Measurements from ENCODE around the gene NRXN3.

DNA sequence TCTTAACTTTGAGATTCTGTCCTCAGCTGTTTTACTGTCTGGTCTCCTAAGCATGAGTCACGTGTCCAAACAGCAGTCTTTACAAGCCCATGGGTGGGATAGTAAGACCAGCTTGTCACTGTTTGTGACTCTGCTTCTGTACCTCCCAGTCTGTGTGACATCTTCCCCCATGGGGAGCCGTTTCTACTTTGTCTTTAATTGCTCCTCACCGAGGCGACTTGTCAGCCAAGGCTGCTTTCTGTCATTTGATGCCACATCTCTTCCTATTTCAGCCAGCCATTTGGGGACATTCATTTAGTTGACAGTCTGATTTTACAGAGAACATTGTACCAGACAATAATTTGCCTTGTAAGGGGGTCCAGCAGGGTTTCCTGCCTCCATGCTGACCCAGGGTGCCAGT lies 534.8 kb downstream of the NRXN3 start:
- TF ChIP-seq, protein P1, sequence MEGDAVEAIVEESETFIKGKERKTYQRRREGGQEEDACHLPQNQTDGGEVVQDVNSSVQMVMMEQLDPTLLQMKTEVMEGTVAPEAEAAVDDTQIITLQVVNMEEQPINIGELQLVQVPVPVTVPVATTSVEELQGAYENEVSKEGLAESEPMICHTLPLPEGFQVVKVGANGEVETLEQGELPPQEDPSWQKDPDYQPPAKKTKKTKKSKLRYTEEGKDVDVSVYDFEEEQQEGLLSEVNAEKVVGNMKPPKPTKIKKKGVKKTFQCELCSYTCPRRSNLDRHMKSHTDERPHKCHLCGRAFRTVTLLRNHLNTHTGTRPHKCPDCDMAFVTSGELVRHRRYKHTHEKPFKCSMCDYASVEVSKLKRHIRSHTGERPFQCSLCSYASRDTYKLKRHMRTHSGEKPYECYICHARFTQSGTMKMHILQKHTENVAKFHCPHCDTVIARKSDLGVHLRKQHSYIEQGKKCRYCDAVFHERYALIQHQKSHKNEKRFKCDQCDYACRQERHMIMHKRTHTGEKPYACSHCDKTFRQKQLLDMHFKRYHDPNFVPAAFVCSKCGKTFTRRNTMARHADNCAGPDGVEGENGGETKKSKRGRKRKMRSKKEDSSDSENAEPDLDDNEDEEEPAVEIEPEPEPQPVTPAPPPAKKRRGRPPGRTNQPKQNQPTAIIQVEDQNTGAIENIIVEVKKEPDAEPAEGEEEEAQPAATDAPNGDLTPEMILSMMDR (IDR thresholded peaks at IDR 0.05), result no peak
- TF ChIP-seq POLR2A (IDR thresholded peaks at IDR 0.05), result no peak
- TF ChIP-seq POLR2AphosphoS5 (IDR thresholded peaks at IDR 0.05), result no peak

All from stomach (tissue), 4 donors.